Epithelial cell of esophagus (primary cell): ENCODE results near the gene PERM1.

Experiments
- DNase-seq: peaks from one replicate; pipeline ENCODE4 v3.0.0; 2010; ENCODE audit warnings: low read depth
- H3K4me3 ChIP-seq: 2 replicates; pipeline ENCODE4 v1.5.1; 2011; ENCODE audit warnings: mild to moderate bottlenecking, low read length, control low read depth
- CTCF ChIP-seq: IDR thresholded peaks from 2 replicates; pipeline ENCODE4 v1.5.1; 2011; ENCODE audit warnings: low read depth, mild to moderate bottlenecking, low read length, control low read depth, inconsistent platforms; ENCODE audit not compliant: insufficient read depth; ENCODE audit errors: missing control alignments

The PERM1 gene

GRCh38 chr1:930633-931138, 51.2 kb downstream of the PERM1 start:
- DNase-seq: no peak
- H3K4me3 ChIP-seq: no peak overlapping the region
- no peak for TF ChIP-seq CTCF

GRCh38 chr1:929712-930632, 51.9 kb downstream of the PERM1 start:
- TF ChIP-seq CTCF: no peak
- DNase-seq: no peak
- H3K4me3 ChIP-seq: no peak overlapping the region

- no peak overlapping the region for H3K4me3 ChIP-seq
- TF ChIP-seq CTCF: no peak
- no peak for DNase-seq
Observed at GRCh38 chr1:928825-929661, 52.9 kb downstream of the PERM1 start.

- DNase-seq: no peak
- no peak overlapping the region for H3K4me3 ChIP-seq
Observed at GRCh38 chr1:927748-928147, 54.1 kb downstream of the PERM1 start.

GRCh38 chr1:927234-927633, 54.7 kb downstream of the PERM1 start:
- no peak overlapping the region for H3K4me3 ChIP-seq
- no peak for TF ChIP-seq CTCF
- no peak for DNase-seq

More at GRCh38 chr1:927748-928147, 54.1 kb downstream of the PERM1 start:
- TF ChIP-seq CTCF: no peak

GRCh38 chr1:925561-926421, 56.1 kb downstream of the PERM1 start:
- DNase-seq: no peak
- no peak overlapping the region for H3K4me3 ChIP-seq
- TF ChIP-seq CTCF: no peak
